ENCODE results near the gene PCDH9.

Gene PCDH9

GRCh38 chr13:66528944-66529576, 701.1 kb downstream of the PCDH9 start:
- TF ChIP-seq, protein P1, sequence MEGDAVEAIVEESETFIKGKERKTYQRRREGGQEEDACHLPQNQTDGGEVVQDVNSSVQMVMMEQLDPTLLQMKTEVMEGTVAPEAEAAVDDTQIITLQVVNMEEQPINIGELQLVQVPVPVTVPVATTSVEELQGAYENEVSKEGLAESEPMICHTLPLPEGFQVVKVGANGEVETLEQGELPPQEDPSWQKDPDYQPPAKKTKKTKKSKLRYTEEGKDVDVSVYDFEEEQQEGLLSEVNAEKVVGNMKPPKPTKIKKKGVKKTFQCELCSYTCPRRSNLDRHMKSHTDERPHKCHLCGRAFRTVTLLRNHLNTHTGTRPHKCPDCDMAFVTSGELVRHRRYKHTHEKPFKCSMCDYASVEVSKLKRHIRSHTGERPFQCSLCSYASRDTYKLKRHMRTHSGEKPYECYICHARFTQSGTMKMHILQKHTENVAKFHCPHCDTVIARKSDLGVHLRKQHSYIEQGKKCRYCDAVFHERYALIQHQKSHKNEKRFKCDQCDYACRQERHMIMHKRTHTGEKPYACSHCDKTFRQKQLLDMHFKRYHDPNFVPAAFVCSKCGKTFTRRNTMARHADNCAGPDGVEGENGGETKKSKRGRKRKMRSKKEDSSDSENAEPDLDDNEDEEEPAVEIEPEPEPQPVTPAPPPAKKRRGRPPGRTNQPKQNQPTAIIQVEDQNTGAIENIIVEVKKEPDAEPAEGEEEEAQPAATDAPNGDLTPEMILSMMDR (IDR thresholded peaks at IDR 0.05; ENCODE audit: borderline replicate concordance, insufficient read depth, low read depth, low read length) = no peak
- H3K4me3 ChIP-seq (ENCODE audit: low read depth, low read length) = no peak overlapping the region

DNA sequence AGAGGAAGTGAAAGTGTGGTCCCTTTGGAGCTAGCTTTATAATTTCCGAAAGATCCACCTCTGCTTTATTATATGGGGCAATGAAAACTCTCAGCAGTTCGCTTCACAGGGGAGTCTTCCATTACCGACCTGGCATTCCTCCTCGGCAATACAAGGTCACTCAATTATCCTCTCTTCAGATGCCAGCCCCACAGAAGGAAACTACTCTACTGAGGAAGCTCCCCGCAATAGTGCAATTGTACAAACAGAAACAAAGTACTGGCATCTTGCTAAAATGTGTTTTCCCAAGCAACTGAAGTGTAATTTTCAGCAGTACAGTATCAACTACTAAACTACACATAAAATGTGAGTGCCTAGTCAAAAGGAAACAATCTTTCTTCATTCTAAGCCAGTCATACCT, 702.0 kb downstream of the PCDH9 start:
- H3K4me3 ChIP-seq (ENCODE audit: low read depth, low read length) = no peak overlapping the region
- TF ChIP-seq, protein P1 (IDR thresholded peaks at IDR 0.05; ENCODE audit: borderline replicate concordance, insufficient read depth, low read depth, low read length) = no peak

- TF ChIP-seq, protein P1 (IDR thresholded peaks at IDR 0.05; ENCODE audit: borderline replicate concordance, insufficient read depth, low read depth, low read length) = no peak
- no peak overlapping the region for H3K4me3 ChIP-seq (ENCODE audit: low read depth, low read length)
Observed at GRCh38 chr13:66520511-66521355, 709.4 kb downstream of the PCDH9 start.

GRCh38 chr13:66519259-66519658, 710.9 kb downstream of the PCDH9 start:
- no peak overlapping the region for H3K4me3 ChIP-seq (ENCODE audit: low read depth, low read length)
- TF ChIP-seq, protein P1 (IDR thresholded peaks at IDR 0.05; ENCODE audit: borderline replicate concordance, insufficient read depth, low read depth, low read length) = no peak

- TF ChIP-seq, protein P1 (IDR thresholded peaks at IDR 0.05; ENCODE audit: borderline replicate concordance, insufficient read depth, low read depth, low read length) = no peak
- no peak overlapping the region for H3K4me3 ChIP-seq (ENCODE audit: low read depth, low read length)
Observed at GRCh38 chr13:66518068-66518467, 712.1 kb downstream of the PCDH9 start.

DNA sequence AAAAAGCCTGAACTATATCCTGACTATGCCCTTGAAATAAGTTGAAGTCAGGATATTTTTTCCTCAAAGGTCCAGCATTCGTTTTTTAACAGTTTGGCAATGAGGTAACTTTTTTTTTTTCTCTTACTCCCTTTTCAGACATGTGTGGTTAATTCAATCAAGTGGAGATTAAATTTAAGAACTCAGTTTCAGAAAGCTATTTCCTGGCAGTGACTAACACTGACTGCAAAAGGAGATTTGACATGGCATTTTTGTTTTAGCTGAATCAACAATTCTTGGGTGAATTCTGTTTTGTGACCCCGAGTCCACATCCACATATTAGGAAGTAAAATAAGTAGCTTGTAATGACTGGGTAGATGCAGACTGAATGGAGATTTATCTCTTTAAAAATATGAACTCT, 716.4 kb downstream of the PCDH9 start:
- TF ChIP-seq, protein P1 (IDR thresholded peaks at IDR 0.05; ENCODE audit: borderline replicate concordance, insufficient read depth, low read depth, low read length) = no peak

GRCh38 chr13:66509175-66509574, 721.0 kb downstream of the PCDH9 start:
- no peak overlapping the region for H3K4me3 ChIP-seq (ENCODE audit: low read depth, low read length)
- TF ChIP-seq, protein P1 (IDR thresholded peaks at IDR 0.05; ENCODE audit: borderline replicate concordance, insufficient read depth, low read depth, low read length) = no peak

More for the DNA sequence above, 716.4 kb downstream of the PCDH9 start:
- no peak overlapping the region for H3K4me3 ChIP-seq (ENCODE audit: low read depth, low read length)
